H9 (cell line): ENCODE results near the gene URI1. TPM values are rescaled to one million over a fixed set of nuclear protein-coding genes. Genes with fewer than 3 reads are reported as not detected.

Experiments used
- DNase-seq: peaks from one replicate; pipeline ENCODE4 v3.0.0-alpha.2; 2017
- H2AFZ ChIP-seq: one replicate; pipeline ENCODE4 v1.6.1; 2013; ENCODE audit warnings: mild to moderate bottlenecking, low read length, control low read depth, moderate library complexity
- H2AK5ac ChIP-seq: 2 replicates; pipeline ENCODE4 v1.6.1; 2013; ENCODE audit warnings: low read length, control low read depth, mixed read lengths; ENCODE audit not compliant: insufficient read length
- H2BK120ac ChIP-seq: one replicate; pipeline ENCODE4 v1.6.1; 2013; ENCODE audit warnings: low read depth, mild to moderate bottlenecking, low read length, control low read depth, inconsistent platforms; ENCODE audit not compliant: poor library complexity, severe bottlenecking
- H2BK12ac ChIP-seq: 2 replicates; pipeline ENCODE4 v1.6.1; 2013; ENCODE audit warnings: low read length, control low read depth, mixed read lengths, low read depth; ENCODE audit not compliant: insufficient read length
- H2BK15ac ChIP-seq: 2 replicates; pipeline ENCODE4 v1.6.1; 2013; ENCODE audit warnings: low read depth, low read length, control low read depth
- H2BK20ac ChIP-seq: one replicate; pipeline ENCODE4 v1.6.1; 2013; ENCODE audit warnings: low read depth, mild to moderate bottlenecking, low read length, control low read depth, inconsistent platforms; ENCODE audit not compliant: poor library complexity, severe bottlenecking
- H2BK5ac ChIP-seq: 2 replicates; pipeline ENCODE4 v1.6.1; 2013; ENCODE audit warnings: low read length, control low read depth, mixed read lengths; ENCODE audit not compliant: insufficient read length
- H3K14ac ChIP-seq: 2 replicates; pipeline ENCODE4 v1.6.1; 2013; ENCODE audit warnings: low read length, control low read depth; ENCODE audit not compliant: insufficient read depth
- H3K18ac ChIP-seq: 2 replicates; pipeline ENCODE4 v1.6.1; 2013; ENCODE audit warnings: low read depth, mild to moderate bottlenecking, mixed read lengths, low read length, control low read depth; ENCODE audit not compliant: insufficient read length
- H3K23ac ChIP-seq: 2 replicates; pipeline ENCODE4 v1.6.1; 2013; ENCODE audit warnings: low read length, control low read depth, mixed read lengths, low read depth; ENCODE audit not compliant: insufficient read length
- H3K23me2 ChIP-seq: 2 replicates; pipeline ENCODE4 v1.6.1; 2013; ENCODE audit warnings: low read depth, mild to moderate bottlenecking, mixed read lengths, low read length, control low read depth; ENCODE audit not compliant: insufficient read length, poor library complexity, severe bottlenecking
- H3K27ac ChIP-seq: 2 replicates; pipeline ENCODE4 v1.5.1; 2013; ENCODE audit warnings: low read length, control low read depth, mixed read lengths, low read depth; ENCODE audit not compliant: insufficient read length
- H3K27me3 ChIP-seq: 2 replicates; pipeline ENCODE4 v1.6.1; 2013; ENCODE audit warnings: low read length, control low read depth, inconsistent platforms; ENCODE audit not compliant: insufficient read depth
- H3K4ac ChIP-seq: 2 replicates; pipeline ENCODE4 v1.6.1; 2013; ENCODE audit warnings: low read depth, mild to moderate bottlenecking, control low read depth, inconsistent platforms, low read length, moderate library complexity
- H3K4me1 ChIP-seq: 2 replicates; pipeline ENCODE4 v1.6.1; 2013; ENCODE audit warnings: low read length, control low read depth, inconsistent platforms; ENCODE audit not compliant: insufficient read depth
- H3K4me2 ChIP-seq: 2 replicates; pipeline ENCODE4 v1.6.1; 2013; ENCODE audit warnings: low read length, control low read depth, mixed read lengths; ENCODE audit not compliant: insufficient read length, insufficient read depth
- H3K56ac ChIP-seq: 2 replicates; pipeline ENCODE4 v1.6.1; 2013; ENCODE audit warnings: low read depth, mild to moderate bottlenecking, mixed read lengths, low read length, control low read depth; ENCODE audit not compliant: insufficient read length
- H3K79me1 ChIP-seq: 2 replicates; pipeline ENCODE4 v1.6.1; 2013; ENCODE audit warnings: low read depth, mild to moderate bottlenecking, moderate library complexity, low read length, control low read depth, inconsistent platforms; ENCODE audit not compliant: insufficient read depth, poor library complexity, severe bottlenecking
- H3K79me2 ChIP-seq: 2 replicates; pipeline ENCODE4 v1.6.1; 2013; ENCODE audit warnings: low read length, control low read depth, inconsistent platforms; ENCODE audit not compliant: insufficient read depth
- H3K9ac ChIP-seq: 2 replicates; pipeline ENCODE4 v1.6.1; 2013; ENCODE audit warnings: low read length, control low read depth, mixed read lengths; ENCODE audit not compliant: insufficient read length; ENCODE audit errors: extremely low read depth
- H3K9me3 ChIP-seq: one replicate; pipeline ENCODE4 v1.6.1; 2013; ENCODE audit warnings: low read depth, low read length, inconsistent platforms; ENCODE audit not compliant: control insufficient read depth
- H3T11ph ChIP-seq: one replicate; pipeline ENCODE4 v1.6.1; 2013; ENCODE audit warnings: mild to moderate bottlenecking, low read length, control low read depth, inconsistent platforms
- H4K20me1 ChIP-seq: one replicate; pipeline ENCODE4 v1.6.1; 2013; ENCODE audit not compliant: control insufficient read depth, insufficient read length, insufficient read depth
- H4K5ac ChIP-seq: 2 replicates; pipeline ENCODE4 v1.6.1; 2013; ENCODE audit warnings: low read depth, mild to moderate bottlenecking, mixed read lengths, low read length, control low read depth; ENCODE audit not compliant: insufficient read length
- H4K8ac ChIP-seq: replicated peaks from 2 replicates; pipeline ENCODE4 v1.6.1; 2013; ENCODE audit warnings: low read length, control low read depth, mixed read lengths, low read depth; ENCODE audit not compliant: insufficient read length
- H4K91ac ChIP-seq: 2 replicates; pipeline ENCODE4 v1.6.1; 2013; ENCODE audit warnings: low read depth, mild to moderate bottlenecking, moderate library complexity, mixed read lengths, low read length, control low read depth; ENCODE audit not compliant: insufficient read length
- H3K27ac Mint-ChIP-seq, 3 experiments: 2 replicates in 2 of 3; 3 replicates in 1 of 3; pipeline ENCODE4 v1.8.0; 2020 to 2021; ENCODE audit warnings: mixed read lengths in 3 of 3, mild to moderate bottlenecking in 1 of 3, moderate library complexity in 1 of 3
- H3K27me3 Mint-ChIP-seq: 2 replicates; pipeline ENCODE4 v1.8.0; 2021; ENCODE audit warnings: low read depth, mild to moderate bottlenecking, moderate library complexity, mixed read lengths
- H3K36me3 Mint-ChIP-seq, 3 experiments: 2 replicates in 2 of 3; 3 replicates in 1 of 3; pipeline ENCODE4 v1.8.0; 2020 to 2021; ENCODE audit warnings: low read depth in 3 of 3, mixed read lengths in 3 of 3; ENCODE audit not compliant: insufficient read depth in 1 of 3
- H3K4me1 Mint-ChIP-seq, 2 experiments: 2 replicates each; pipeline ENCODE4 v1.8.0; 2020; ENCODE audit warnings: mixed read lengths in 2 of 2
- H3K4me3 Mint-ChIP-seq, 2 experiments: 2 replicates in 1 of 2; 3 replicates in 1 of 2; pipeline ENCODE4 v1.8.0; 2020 to 2021; ENCODE audit warnings: mild to moderate bottlenecking in 2 of 2, mixed read lengths in 2 of 2, moderate library complexity in 1 of 2
- H3K9me3 Mint-ChIP-seq, 2 experiments: 2 replicates in 1 of 2; 3 replicates in 1 of 2; pipeline ENCODE4 v1.8.0; 2020; ENCODE audit warnings: mild to moderate bottlenecking in 2 of 2, mixed read lengths in 2 of 2, moderate library complexity in 1 of 2
- WGBS: extraction: QIAGEN DNeasy Blood & Tissue Kit; methylation state at CpG from one replicate; pipeline ENCODE4 v1.1.7; 2013; ENCODE audit warnings: missing lambda C conversion rate, low lambda C conversion rate, mixed read lengths; ENCODE audit not compliant: insufficient read length; ENCODE audit errors: extremely low coverage; 5-methylcytosine and 5-hydroxymethylcytosine counted together
- total RNA-seq: library from RNA; stranded (reverse); gene quantifications from 2 replicates; pipeline ENCODE4 v1.2.1, GENCODE V29; 2021
- TF ChIP-seq, protein P1 (sequence below): fragments of 200-600 bp; sonication (generic); conservative IDR thresholded peaks from 3 replicates; pipeline ENCODE4 v1.8.0; 2021; ENCODE audit warnings: antibody characterized with exemption, mild to moderate bottlenecking

Gene URI1
- total RNA-seq, 1 experiment from 2014 or later = 54.3 TPM

DNA sequence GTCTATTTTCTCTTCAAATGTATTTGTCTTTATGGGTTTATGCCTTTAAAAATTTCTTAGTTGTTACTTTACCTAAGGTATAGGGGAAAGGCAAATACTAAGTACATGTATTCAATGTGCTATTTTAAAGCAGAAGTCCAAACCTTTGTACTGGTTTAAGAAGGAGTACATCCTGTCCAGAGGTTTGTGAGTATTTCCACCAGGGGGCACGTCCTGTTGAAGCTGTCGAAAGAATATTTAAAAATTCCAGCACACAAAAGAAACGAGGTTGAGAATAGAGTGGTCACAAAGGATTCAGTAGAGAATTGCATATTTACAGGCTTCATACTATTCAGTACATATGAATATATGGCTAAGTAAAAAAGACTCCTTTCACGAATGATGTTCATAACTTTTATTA is 59.8 kb downstream of the URI1 start:
- Histone ChIP-seq H3K4me2 (no peak overlapping the region), H3K27ac (no peak overlapping the region), H2BK20ac (no peak overlapping the region), H2BK5ac (no peak overlapping the region), H3K14ac (no peak overlapping the region), H3K79me1 (peaks cover 3% of the 10 kb centered on the region), H4K91ac (no peak overlapping the region), H2AFZ (no peak overlapping the region), H3T11ph (no peak overlapping the region), H4K20me1 (no peaks in the 10 kb centered on the region), H2AK5ac (no peak overlapping the region), H2BK120ac (no peak overlapping the region), H3K27me3 (no peaks in the 10 kb centered on the region), H4K5ac (no peak overlapping the region), H4K8ac (no peak overlapping the region), H3K4ac (no peak overlapping the region), H3K79me2 (no peaks in the 10 kb centered on the region; the same call in 1 of the 2 replicates), H3K9me3 (no peaks in the 10 kb centered on the region), H3K9ac (no peak overlapping the region), H3K23ac (no peak overlapping the region), H3K18ac (no peak overlapping the region), H3K23me2 (no peaks in the 10 kb centered on the region), H2BK12ac (no peak overlapping the region), H2BK15ac (no peak overlapping the region), H3K56ac (no peak overlapping the region), H3K4me1 (no peaks in the 10 kb centered on the region)
- peaks cover 14 to 52% (median 21%) of the 10 kb centered on the region in 3 experiments; a peak in 6 of 7 replicates for H3K36me3 Mint-ChIP-seq
- TF ChIP-seq, protein P1, sequence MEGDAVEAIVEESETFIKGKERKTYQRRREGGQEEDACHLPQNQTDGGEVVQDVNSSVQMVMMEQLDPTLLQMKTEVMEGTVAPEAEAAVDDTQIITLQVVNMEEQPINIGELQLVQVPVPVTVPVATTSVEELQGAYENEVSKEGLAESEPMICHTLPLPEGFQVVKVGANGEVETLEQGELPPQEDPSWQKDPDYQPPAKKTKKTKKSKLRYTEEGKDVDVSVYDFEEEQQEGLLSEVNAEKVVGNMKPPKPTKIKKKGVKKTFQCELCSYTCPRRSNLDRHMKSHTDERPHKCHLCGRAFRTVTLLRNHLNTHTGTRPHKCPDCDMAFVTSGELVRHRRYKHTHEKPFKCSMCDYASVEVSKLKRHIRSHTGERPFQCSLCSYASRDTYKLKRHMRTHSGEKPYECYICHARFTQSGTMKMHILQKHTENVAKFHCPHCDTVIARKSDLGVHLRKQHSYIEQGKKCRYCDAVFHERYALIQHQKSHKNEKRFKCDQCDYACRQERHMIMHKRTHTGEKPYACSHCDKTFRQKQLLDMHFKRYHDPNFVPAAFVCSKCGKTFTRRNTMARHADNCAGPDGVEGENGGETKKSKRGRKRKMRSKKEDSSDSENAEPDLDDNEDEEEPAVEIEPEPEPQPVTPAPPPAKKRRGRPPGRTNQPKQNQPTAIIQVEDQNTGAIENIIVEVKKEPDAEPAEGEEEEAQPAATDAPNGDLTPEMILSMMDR = no peak; the same call in 2 of the 3 replicates
- H3K9me3 Mint-ChIP-seq = peaks cover 5 to 8% of the 10 kb centered on the region in 2 experiments; a peak in 4 of 5 replicates
- no CpG with 5 or more reads among the region's 4 CpGs for WGBS
- peaks cover 5 to 11% of the 10 kb centered on the region in 2 experiments; a peak in 1 of 4 replicates for H3K4me1 Mint-ChIP-seq
- no peak overlapping the region; a peak in 1 of 7 replicates for H3K27ac Mint-ChIP-seq
- no peak for DNase-seq
- no peak overlapping the region for H3K4me3 Mint-ChIP-seq
- no peaks in the 10 kb centered on the region for H3K27me3 Mint-ChIP-seq
